ENCODE measurements around the gene LAMB3. TPM values are rescaled to one million over a fixed set of nuclear protein-coding genes. Genes with fewer than 3 reads are reported as not detected.
A peak's percentile ranks its signal among the peaks of the same experiment; 100 is the strongest.

The LAMB3 gene
- total and polyA plus RNA-seq, 4 donors: 14.6 to 121 (median 68.6) TPM

- H3K27me3 ChIP-seq (ENCODE audit: control insufficient read depth in 3 of 3, insufficient read depth in 3 of 3, low read length in 2 of 3): peaks cover 0 to 3% (median 0%) of the 10 kb centered on the region in 3 donors
- no peak for TF ChIP-seq CTCF (IDR thresholded peaks at IDR 0.05; ENCODE audit: control extremely low read depth, extremely low read depth)
- DNase-seq (peak; percentile 85 to 93 (median 87)), ATAC-seq (ENCODE audit: insufficient read depth, low FRiP score) (no peak)
- H3K4me3 ChIP-seq: no peak overlapping the region
- peak overlapping the region in 1 of 2 donors; percentile 18 for H3K9ac ChIP-seq (ENCODE audit: insufficient read depth in 1 of 2, low read length in 2 of 2)
- no peaks in the 10 kb centered on the region for H3K36me3 ChIP-seq (ENCODE audit: control insufficient read depth in 4 of 4, insufficient read depth in 4 of 4, low read length in 4 of 4)
- peaks cover 0 to 31% (median 7%) of the 10 kb centered on the region in 5 donors for H3K4me1 ChIP-seq (ENCODE audit: control insufficient read depth in 5 of 5, insufficient read depth in 5 of 5, low read length in 5 of 5)
- WGBS, 2 donors: 2 to 4% methylated on average over 23 of the region's 23 CpGs
- peaks cover 0 to 2% (median 0%) of the 10 kb centered on the region in 4 donors for H3K9me3 ChIP-seq (ENCODE audit: control insufficient read depth in 4 of 4, insufficient read depth in 3 of 4, low read length in 3 of 4)
- no peak overlapping the region for H3K27ac ChIP-seq (ENCODE audit: low read depth in 1 of 2, low read length in 1 of 2)
These were observed 66.6 kb downstream of the LAMB3 start for GRCh38 chr1:209585672-209586071.

- H3K36me3 ChIP-seq (ENCODE audit: control insufficient read depth in 4 of 4, insufficient read depth in 4 of 4, low read length in 4 of 4): no peaks in the 10 kb centered on the region
- 58 to 60% methylated on average over 5 of the region's 5 CpGs for WGBS, 2 donors
- no peak overlapping the region for H3K9ac ChIP-seq (ENCODE audit: insufficient read depth in 1 of 2, low read length in 2 of 2)
- H3K27ac ChIP-seq (ENCODE audit: low read depth in 1 of 2, low read length in 1 of 2): no peak overlapping the region
- no peak overlapping the region for H3K4me3 ChIP-seq
- TF ChIP-seq CTCF (IDR thresholded peaks at IDR 0.05; ENCODE audit: control extremely low read depth, extremely low read depth): no peak
- H3K4me1 ChIP-seq (ENCODE audit: control insufficient read depth in 5 of 5, insufficient read depth in 5 of 5, low read length in 5 of 5): peaks cover 0 to 29% (median 7%) of the 10 kb centered on the region in 5 donors
- ATAC-seq (ENCODE audit: insufficient read depth, low FRiP score) (no peak), DNase-seq (no peak)
- H3K27me3 ChIP-seq (ENCODE audit: control insufficient read depth in 3 of 3, insufficient read depth in 3 of 3, low read length in 2 of 3): peaks cover 0 to 3% (median 0%) of the 10 kb centered on the region in 3 donors
- peaks cover 0 to 2% (median 0%) of the 10 kb centered on the region in 4 donors for H3K9me3 ChIP-seq (ENCODE audit: control insufficient read depth in 4 of 4, insufficient read depth in 3 of 4, low read length in 3 of 4)
These were observed 67.0 kb downstream of the LAMB3 start for GRCh38 chr1:209585197-209585596.

GRCh38 chr1:209584231-209584672, 68.0 kb downstream of the LAMB3 start:
- DNase-seq (peak; percentile 35 to 62 (median 59)), ATAC-seq (ENCODE audit: insufficient read depth, low FRiP score) (no peak)
- no peak for TF ChIP-seq CTCF (IDR thresholded peaks at IDR 0.05; ENCODE audit: control extremely low read depth, extremely low read depth)
- Histone ChIP-seq H3K9me3 (ENCODE audit: control insufficient read depth in 4 of 4, insufficient read depth in 3 of 4, low read length in 3 of 4) (peaks cover 0 to 2% (median 0%) of the 10 kb centered on the region in 4 donors), H3K27ac (ENCODE audit: low read depth in 1 of 2, low read length in 1 of 2) (no peak overlapping the region), H3K36me3 (ENCODE audit: control insufficient read depth in 4 of 4, insufficient read depth in 4 of 4, low read length in 4 of 4) (no peaks in the 10 kb centered on the region), H3K9ac (ENCODE audit: insufficient read depth in 1 of 2, low read length in 2 of 2) (peak overlapping the region in 1 of 2 donors; percentile 61), H3K27me3 (ENCODE audit: control insufficient read depth in 3 of 3, insufficient read depth in 3 of 3, low read length in 2 of 3) (peaks cover 0 to 3% (median 0%) of the 10 kb centered on the region in 3 donors), H3K4me3 (no peak overlapping the region), H3K4me1 (ENCODE audit: control insufficient read depth in 5 of 5, insufficient read depth in 5 of 5, low read length in 5 of 5) (peaks cover 0 to 26% (median 7%) of the 10 kb centered on the region in 5 donors)
- WGBS, 2 donors: 31 to 32% methylated on average over 13 of the region's 13 CpGs

GRCh38 chr1:209583408-209583807, 68.8 kb downstream of the LAMB3 start, which contains the start of gene CAMK1G:
Gene CAMK1G, plus strand, starts transcription at chr1:209583714. Its CDS starts 11,270 bp downstream, at chr1:209594984.
- peak within 1 kb of the TSS in 1 of 2 donors; percentile 61 for H3K9ac ChIP-seq (ENCODE audit: insufficient read depth in 1 of 2, low read length in 2 of 2)
- H3K27me3 ChIP-seq (ENCODE audit: control insufficient read depth in 3 of 3, insufficient read depth in 3 of 3, low read length in 2 of 3): peaks cover 0 to 3% (median 0%) of the 10 kb centered on the region in 3 donors
- WGBS, 2 donors: 21 to 23% methylated on average over 6 of the region's 6 CpGs
- H3K27ac ChIP-seq (ENCODE audit: low read depth in 1 of 2, low read length in 1 of 2): no peak within 1 kb of the TSS
- DNase-seq: peak; percentile 71 to 90 (median 88)
- H3K36me3 ChIP-seq (ENCODE audit: control insufficient read depth in 4 of 4, insufficient read depth in 4 of 4, low read length in 4 of 4): no peaks in the 10 kb centered on the region
- H3K4me3 ChIP-seq: no peak within 1 kb of the TSS
- peaks cover 0 to 26% (median 7%) of the 10 kb centered on the region in 5 donors for H3K4me1 ChIP-seq (ENCODE audit: control insufficient read depth in 5 of 5, insufficient read depth in 5 of 5, low read length in 5 of 5)
- no peak for TF ChIP-seq CTCF (IDR thresholded peaks at IDR 0.05; ENCODE audit: control extremely low read depth, extremely low read depth)
- no peaks in the 10 kb centered on the region for H3K9me3 ChIP-seq (ENCODE audit: control insufficient read depth in 4 of 4, insufficient read depth in 3 of 4, low read length in 3 of 4)
- no peak for ATAC-seq (ENCODE audit: insufficient read depth, low FRiP score)
